GM12873 (cell line): ENCODE data around the gene UMODL1.
A peak's percentile ranks its signal among the peaks of the same experiment; 100 is the strongest.

Experiments
- CTCF ChIP-seq: IDR thresholded peaks from 2 replicates; pipeline ENCODE4 v1.5.1; 2012; ENCODE audit warnings: low read depth, mild to moderate bottlenecking, moderate library complexity, low read length, control low read depth; ENCODE audit not compliant: insufficient read depth; ENCODE audit errors: missing control alignments

UMODL1 gene

GRCh38 chr21:42164064-42164789, 93.1 kb downstream of the UMODL1 start:
- TF ChIP-seq CTCF: peak; percentile 86

- no peak for TF ChIP-seq CTCF
These were observed 93.7 kb downstream of the UMODL1 start for GRCh38 chr21:42164818-42165217.

DNA sequence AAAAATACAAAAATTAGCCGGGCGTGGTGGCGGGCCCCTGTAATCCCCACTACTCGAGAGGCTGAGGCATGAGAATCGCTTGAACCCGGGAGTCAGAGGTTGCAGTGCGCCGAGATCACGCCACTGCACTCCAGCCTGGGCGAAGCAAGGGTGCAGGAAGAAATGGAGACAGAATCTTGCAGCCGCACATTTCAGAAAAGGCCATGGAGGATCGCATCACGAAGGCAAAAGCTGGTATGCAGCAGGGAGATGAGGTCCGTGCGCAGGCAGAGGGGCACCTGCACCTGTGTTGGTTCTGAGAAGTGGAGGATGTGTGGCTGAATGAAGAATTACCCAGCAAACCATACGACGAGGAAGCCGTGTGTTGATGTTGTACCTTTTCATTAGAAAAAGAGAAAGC, 94.8 kb downstream of the UMODL1 start:
- no peak for TF ChIP-seq CTCF

- no peak for TF ChIP-seq CTCF
These were observed 98.6 kb downstream of the UMODL1 start for GRCh38 chr21:42169758-42170157.

- no peak for TF ChIP-seq CTCF
These were observed 100.3 kb downstream of the UMODL1 start for GRCh38 chr21:42171091-42172053.

DNA sequence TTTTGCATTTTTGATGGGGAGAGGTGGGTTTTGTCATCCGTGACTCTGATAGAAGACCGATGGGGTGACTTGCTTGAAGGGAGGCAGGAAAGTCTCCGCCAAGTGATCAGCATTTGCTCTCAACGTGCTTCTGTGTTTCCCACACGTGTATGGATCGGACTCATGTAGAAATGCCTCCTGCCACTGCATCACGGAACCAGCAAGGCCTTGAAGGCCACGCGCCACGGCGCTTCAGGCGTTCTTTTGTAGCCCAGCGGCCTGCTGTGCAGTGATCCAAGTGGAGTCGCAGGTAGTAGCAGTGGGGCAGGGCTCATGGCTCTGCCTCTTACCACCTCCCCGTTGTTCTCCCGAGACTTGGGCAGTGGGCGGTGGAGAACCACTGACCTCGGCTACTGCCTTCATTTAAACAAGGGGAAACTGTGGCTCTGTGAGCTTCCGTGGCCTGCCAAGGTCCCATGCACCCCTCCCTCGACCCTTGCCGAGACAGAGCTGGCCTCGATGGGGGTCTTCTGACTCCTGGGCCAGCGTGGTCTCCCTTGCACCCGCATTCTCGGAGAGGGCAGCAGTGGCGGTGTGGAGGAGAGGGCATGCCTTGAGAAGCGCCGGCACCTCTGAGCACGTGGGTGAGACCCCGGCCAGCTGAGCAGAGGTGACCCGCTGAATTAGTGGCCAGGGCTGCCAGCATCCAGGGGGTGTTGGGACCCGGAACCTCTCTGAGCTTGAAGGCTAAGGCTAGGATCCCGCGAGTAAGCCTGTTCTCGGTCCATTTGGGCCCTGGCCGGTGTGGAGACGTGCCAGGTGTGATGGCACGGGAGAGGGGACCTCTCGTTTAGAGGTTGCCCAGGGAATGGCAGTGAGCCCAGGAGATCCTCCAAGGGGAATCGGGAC, 101.7 kb downstream of the UMODL1 start:
- TF ChIP-seq CTCF: no peak
